ENCODE measurements around the gene TAMM41.

GRCh38 chr3:11825301-11825700 is 21.4 kb downstream of the TAMM41 start:
- TF ChIP-seq, protein P1, sequence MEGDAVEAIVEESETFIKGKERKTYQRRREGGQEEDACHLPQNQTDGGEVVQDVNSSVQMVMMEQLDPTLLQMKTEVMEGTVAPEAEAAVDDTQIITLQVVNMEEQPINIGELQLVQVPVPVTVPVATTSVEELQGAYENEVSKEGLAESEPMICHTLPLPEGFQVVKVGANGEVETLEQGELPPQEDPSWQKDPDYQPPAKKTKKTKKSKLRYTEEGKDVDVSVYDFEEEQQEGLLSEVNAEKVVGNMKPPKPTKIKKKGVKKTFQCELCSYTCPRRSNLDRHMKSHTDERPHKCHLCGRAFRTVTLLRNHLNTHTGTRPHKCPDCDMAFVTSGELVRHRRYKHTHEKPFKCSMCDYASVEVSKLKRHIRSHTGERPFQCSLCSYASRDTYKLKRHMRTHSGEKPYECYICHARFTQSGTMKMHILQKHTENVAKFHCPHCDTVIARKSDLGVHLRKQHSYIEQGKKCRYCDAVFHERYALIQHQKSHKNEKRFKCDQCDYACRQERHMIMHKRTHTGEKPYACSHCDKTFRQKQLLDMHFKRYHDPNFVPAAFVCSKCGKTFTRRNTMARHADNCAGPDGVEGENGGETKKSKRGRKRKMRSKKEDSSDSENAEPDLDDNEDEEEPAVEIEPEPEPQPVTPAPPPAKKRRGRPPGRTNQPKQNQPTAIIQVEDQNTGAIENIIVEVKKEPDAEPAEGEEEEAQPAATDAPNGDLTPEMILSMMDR (IDR thresholded peaks at IDR 0.05) = no peak
- no peak for TF ChIP-seq POLR2A (IDR thresholded peaks at IDR 0.05)
